Measurements from ENCODE around the gene SYNDIG1. TPM values are rescaled to one million over a fixed set of nuclear protein-coding genes. Genes with fewer than 3 reads are reported as not detected.

SYNDIG1 gene
- polyA plus RNA-seq, 1 of the 3 experiments (the other 2 are of a cell fraction) = not detected

- H3K79me2 ChIP-seq (ENCODE audit: insufficient read depth) = no peaks in the 10 kb centered on the region
- DNase-seq = no peak
- no peak overlapping the region for H3K27ac ChIP-seq (ENCODE audit: low read depth in 2 of 2, low read length in 1 of 2)
- 75% methylated on average over 16 of the region's 16 CpGs for WGBS (ENCODE audit: low lambda C conversion rate)
- H3F3A ChIP-seq (replicated peaks; ENCODE audit: insufficient read depth) = no peaks in the 10 kb centered on the region
- no peak for TF ChIP-seq RFX5 (IDR thresholded peaks at IDR 0.05; ENCODE audit: low read length)
- TF ChIP-seq GABPA (IDR thresholded peaks at IDR 0.05; ENCODE audit: low read depth) = no peak
- TF ChIP-seq EZH2phosphoT487 (IDR thresholded peaks at IDR 0.05; ENCODE audit: borderline replicate concordance, low read depth) = no peak
- TF ChIP-seq NRF1 (IDR thresholded peaks at IDR 0.05; ENCODE audit: low read depth, low read length) = no peak
- no peak for TF ChIP-seq TAF1 (IDR thresholded peaks at IDR 0.05; ENCODE audit: borderline replicate concordance, low read depth, low read length)
- TF ChIP-seq FOXM1 (IDR thresholded peaks at IDR 0.05; ENCODE audit: low read depth) = no peak
- TF ChIP-seq USF2 (IDR thresholded peaks at IDR 0.05; ENCODE audit: borderline replicate concordance, low read depth, low read length) = no peak
- no peak for TF ChIP-seq CTCF (IDR thresholded peaks at IDR 0.05)
- TF ChIP-seq FOXJ3 (CRISPR knock-in tag; IDR thresholded peaks at IDR 0.05) = no peak
- TF ChIP-seq IRF3 (IDR thresholded peaks at IDR 0.05; ENCODE audit: low read depth, low read length) = no peak
- TF ChIP-seq TCF12 (IDR thresholded peaks at IDR 0.05) = no peak
- TF ChIP-seq NFIC (IDR thresholded peaks at IDR 0.05; ENCODE audit: borderline replicate concordance) = no peak
- no peak for TF ChIP-seq USF1 (IDR thresholded peaks at IDR 0.05; ENCODE audit: borderline replicate concordance, low read depth)
- TF ChIP-seq FOSL2 (IDR thresholded peaks at IDR 0.05; ENCODE audit: borderline replicate concordance, low read depth) = no peak
- TF ChIP-seq JUND (IDR thresholded peaks at IDR 0.05) = no peak
- no peaks in the 10 kb centered on the region; the same call in 1 of the 2 replicates for H3K27me3 ChIP-seq (ENCODE audit: insufficient read depth)
- no peak overlapping the region for H3K4me2 ChIP-seq
- H3K9ac ChIP-seq = no peak overlapping the region
- no peaks in the 10 kb centered on the region for H4K20me1 ChIP-seq (ENCODE audit: insufficient read depth)
- CTCF ChIA-PET = no interaction called here
- H3K4me1 ChIP-seq (ENCODE audit: control insufficient read depth in 1 of 2, insufficient read depth in 2 of 2, low read depth in 1 of 2, low read length in 1 of 2) = peaks cover 0 to 7% of the 10 kb centered on the region in 2 experiments; a peak in 1 of 4 replicates
- no peak overlapping the region for H2AFZ ChIP-seq (ENCODE audit: low read depth)
- H3K36me3 ChIP-seq (replicated peaks in 1 of 2; ENCODE audit: control insufficient read depth in 1 of 2, insufficient read depth in 2 of 2, low read length in 1 of 2) = no peaks in the 10 kb centered on the region
- no peak overlapping the region for H3K4me3 ChIP-seq (ENCODE audit: low read depth in 2 of 2, low read length in 1 of 2)
- POLR2A ChIA-PET = no interaction called here
- H3K9me3 ChIP-seq = no peaks in the 10 kb centered on the region
- no peaks in the 10 kb centered on the region for H3K9me2 ChIP-seq
Measured at GRCh38 chr20:24664266-24664986, 195.0 kb downstream of the SYNDIG1 start.

Data from SK-N-SH (cell line).